Neuron (in vitro differentiated cells): ENCODE data around the gene WIPF1.

Source experiments
- H2AFZ ChIP-seq: one replicate; pipeline ENCODE4 v1.6.1; 2013; ENCODE audit warnings: low read depth, mild to moderate bottlenecking, inconsistent platforms, low read length, moderate library complexity
- H3K27me3 ChIP-seq: one replicate; pipeline ENCODE4 v1.6.1; 2013; ENCODE audit warnings: low read length; ENCODE audit not compliant: insufficient read depth
- H3K36me3 ChIP-seq: one replicate; pipeline ENCODE4 v1.6.1; 2013; ENCODE audit warnings: low read length; ENCODE audit not compliant: insufficient read depth
- H3K4me1 ChIP-seq: one replicate; pipeline ENCODE4 v1.6.1; 2013; ENCODE audit warnings: low read length; ENCODE audit not compliant: insufficient read depth
- H3K4me3 ChIP-seq: 2 replicates; pipeline ENCODE4 v1.5.1; 2013; ENCODE audit warnings: mild to moderate bottlenecking, low read length, moderate library complexity
- H3K9me3 ChIP-seq: one replicate; pipeline ENCODE4 v1.6.1; 2013; ENCODE audit warnings: low read length

Gene WIPF1

DNA sequence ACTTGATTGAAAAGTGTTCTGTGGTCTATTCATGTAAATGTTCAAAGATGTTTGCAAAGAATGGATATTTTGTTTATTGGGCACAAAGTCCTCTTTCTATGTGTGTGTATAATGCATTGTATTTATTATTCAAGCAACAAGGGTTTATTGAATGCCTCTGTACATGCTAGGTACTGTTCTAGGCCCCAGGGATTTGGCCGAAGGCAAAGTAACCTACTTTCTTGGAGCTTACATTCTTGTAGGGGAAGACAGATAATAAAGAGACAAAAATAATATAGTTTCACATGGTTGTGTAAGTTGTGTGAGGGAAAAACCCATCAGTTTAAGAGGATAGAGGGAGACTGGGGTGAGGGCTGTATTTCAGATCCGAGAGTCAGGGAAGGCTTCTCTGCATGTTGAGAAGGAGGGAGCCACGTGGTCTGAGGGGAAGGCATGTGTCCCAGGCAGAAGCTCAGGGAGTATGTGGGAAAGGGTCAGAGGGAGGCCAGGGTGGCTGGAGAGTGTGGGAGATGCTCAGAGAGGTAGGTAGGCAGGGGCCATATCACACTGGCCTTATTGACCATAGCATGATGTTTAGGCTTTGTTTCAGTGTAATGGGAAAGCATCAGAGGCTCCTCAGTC lies 70.4 kb downstream of the WIPF1 start:
- Histone ChIP-seq H3K27me3 (peaks cover 2% of the 10 kb centered on the region), H3K4me1 (no peaks in the 10 kb centered on the region), H2AFZ (no peak overlapping the region)

DNA sequence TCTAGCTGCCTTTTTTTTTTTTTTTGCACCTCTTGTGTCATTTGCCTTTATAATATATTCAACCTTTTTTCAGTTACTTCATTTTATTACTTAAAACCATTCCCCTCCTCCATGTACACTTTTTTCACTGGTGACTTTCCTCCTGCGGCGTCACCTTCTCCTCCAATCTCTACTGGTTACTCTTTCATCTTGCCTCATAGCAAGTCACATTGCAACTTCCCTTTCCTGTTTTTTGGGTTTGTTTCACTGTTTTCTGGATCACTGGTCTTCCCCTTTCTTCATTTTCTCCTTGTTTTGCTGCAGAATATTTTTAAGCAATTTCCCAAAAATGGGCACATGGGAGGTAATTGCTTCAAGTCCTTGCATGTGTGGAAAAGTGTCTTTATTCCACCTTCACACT lies 73.1 kb downstream of the WIPF1 start:
- H3K27me3 ChIP-seq = peaks cover 6% of the 10 kb centered on the region
- no peak overlapping the region for H3K4me3 ChIP-seq
- no peak overlapping the region for H2AFZ ChIP-seq
- H3K36me3 ChIP-seq = no peaks in the 10 kb centered on the region
- no peaks in the 10 kb centered on the region for H3K9me3 ChIP-seq
- no peaks in the 10 kb centered on the region for H3K4me1 ChIP-seq

More for the DNA sequence above, 70.4 kb downstream of the WIPF1 start:
- no peaks in the 10 kb centered on the region for H3K36me3 ChIP-seq
- no peak overlapping the region for H3K4me3 ChIP-seq
- H3K9me3 ChIP-seq = no peaks in the 10 kb centered on the region

DNA sequence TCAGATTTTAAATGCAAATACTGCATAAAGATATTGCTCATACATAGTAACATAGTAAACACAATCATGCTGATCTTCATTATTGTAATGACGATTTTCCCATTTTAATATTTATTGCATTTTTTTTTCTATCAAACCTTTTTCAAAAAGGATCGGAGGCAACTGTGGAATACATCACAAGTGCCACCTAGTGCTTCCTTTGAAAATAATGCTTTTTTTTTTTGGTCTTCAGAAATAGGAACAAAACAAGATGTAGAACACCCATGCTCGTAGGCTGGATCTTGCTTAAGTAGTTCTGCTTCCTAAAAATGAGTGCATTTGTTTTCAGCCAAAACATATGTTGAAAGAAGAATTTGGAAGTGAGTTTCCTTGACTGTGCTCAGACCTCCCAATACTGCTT lies 75.1 kb downstream of the WIPF1 start:
- H3K36me3 ChIP-seq = no peaks in the 10 kb centered on the region
- no peaks in the 10 kb centered on the region for H3K9me3 ChIP-seq
- H3K4me1 ChIP-seq = no peaks in the 10 kb centered on the region
- H3K27me3 ChIP-seq = peaks cover 6% of the 10 kb centered on the region
- H3K4me3 ChIP-seq = no peak overlapping the region
- no peak overlapping the region for H2AFZ ChIP-seq

DNA sequence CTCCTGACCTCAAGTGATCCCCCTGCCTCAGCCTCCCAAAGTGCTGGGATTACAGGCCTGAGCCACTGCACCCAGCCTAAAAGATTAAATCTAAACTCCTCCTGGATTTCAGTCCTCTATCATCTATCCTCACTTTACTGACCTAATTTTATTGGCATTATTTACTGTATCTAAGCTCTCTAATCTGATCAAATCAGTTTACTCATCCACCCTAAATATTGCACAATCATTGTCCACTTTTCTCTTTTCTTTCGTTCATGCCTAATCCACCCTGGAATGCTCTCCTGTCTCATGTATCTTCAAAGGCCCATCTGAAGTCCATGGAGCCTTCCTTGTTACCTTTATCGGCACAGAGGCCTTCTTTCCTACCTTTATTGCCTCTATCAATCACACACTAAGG lies 79.2 kb downstream of the WIPF1 start:
- Histone ChIP-seq H3K9me3 (no peaks in the 10 kb centered on the region), H3K36me3 (no peaks in the 10 kb centered on the region), H2AFZ (no peak overlapping the region), H3K4me3 (no peak overlapping the region), H3K27me3 (peaks cover 6% of the 10 kb centered on the region), H3K4me1 (no peaks in the 10 kb centered on the region)

DNA sequence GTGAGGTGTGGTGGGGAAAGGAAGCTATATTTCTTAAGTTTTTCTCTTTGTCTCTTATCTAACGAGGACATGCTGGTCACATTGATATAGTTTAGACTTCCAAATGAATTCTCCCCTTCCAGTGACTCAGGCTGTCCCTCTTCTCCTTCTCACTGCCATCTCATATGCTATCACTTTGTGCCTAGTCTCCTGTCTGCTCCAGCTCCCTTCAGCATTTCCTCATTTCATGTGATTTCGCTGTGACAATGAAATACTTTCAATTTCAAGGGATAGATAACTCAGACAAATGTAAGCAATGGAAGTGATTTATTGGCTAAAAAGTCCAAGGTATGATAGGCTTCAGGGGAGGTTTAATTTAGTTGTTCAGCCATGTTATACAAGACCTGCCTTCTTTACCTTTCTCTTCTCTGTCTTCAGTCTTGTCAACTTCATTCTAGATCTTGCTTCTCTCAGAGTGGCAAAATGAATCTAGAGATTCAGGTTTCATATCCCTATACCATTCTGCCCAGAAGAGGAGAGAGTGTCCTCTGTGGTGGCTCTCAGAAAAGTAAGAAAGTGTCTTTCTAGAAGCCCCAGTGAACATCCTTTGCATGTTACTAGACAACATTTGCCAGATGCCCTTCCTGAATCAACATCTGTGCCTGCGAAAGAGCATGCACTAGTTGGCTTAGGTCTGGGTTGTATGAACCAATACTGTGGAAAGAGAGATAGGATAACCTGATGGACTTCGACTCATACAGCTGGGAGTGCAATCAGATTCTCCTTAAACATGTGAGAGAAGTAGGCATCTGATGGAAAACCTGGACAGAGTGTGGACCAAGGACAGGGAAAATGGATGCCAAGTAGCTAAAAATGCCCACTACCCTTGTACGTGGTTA lies 80.9 kb downstream of the WIPF1 start:
- no peaks in the 10 kb centered on the region for H3K9me3 ChIP-seq
- no peak overlapping the region for H2AFZ ChIP-seq
- H3K36me3 ChIP-seq = no peaks in the 10 kb centered on the region
- H3K27me3 ChIP-seq = peaks cover 6% of the 10 kb centered on the region
- no peak overlapping the region for H3K4me3 ChIP-seq
- no peaks in the 10 kb centered on the region for H3K4me1 ChIP-seq

DNA sequence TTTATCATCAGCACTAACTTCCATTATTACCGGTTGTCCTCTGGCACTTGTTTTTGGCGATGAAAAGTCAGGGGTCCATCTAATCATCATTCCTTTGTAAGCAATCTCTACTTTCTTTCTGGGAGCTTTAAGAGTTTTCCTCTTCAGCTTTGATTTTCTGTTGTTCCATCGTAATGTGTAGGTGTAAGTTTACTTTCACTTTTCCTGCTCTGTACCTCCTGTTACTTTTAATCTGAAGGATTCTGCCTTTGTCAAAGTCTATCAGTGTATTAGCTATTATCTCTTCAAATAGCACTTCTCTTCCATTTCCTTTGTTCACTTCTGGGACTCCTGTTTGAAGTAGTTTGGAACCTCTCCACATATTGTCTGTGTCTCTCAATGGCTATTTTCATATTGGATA lies 85.3 kb downstream of the WIPF1 start:
- Histone ChIP-seq H3K4me3 (no peak overlapping the region), H3K9me3 (peaks cover 6% of the 10 kb centered on the region), H3K36me3 (no peaks in the 10 kb centered on the region), H3K4me1 (no peaks in the 10 kb centered on the region), H2AFZ (no peak overlapping the region), H3K27me3 (no peaks in the 10 kb centered on the region)

DNA sequence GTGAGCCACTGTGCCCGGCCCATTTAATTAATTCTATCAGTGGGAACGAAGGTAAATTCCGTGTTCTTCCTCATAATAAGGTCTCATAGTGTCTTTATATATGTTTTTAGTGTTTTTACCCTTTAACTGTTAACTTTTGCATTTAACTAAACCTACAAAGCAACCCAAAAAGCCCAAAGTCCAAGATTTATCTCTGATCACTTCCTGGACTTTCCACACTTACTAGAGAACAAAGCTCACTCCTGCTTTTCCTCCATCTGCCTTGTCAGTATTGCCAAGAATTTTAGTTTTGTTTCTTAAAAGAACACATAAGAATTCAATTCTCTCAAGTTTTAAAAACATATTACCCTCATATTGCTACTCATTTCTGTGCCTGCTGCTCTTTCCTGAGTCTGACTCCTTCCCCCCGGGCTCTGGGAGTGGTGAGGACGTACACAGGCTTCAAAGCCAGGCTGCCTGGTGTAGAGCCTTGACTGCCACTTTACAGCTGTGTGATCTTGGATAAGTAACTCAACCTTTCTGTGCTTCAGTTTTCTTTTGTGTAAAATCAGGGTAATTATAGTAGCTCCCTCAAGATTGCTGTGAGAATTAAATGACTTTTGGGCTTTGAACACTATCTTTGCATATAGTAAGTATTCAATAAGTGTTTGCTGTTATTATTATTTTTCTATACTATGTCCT lies 85.9 kb downstream of the WIPF1 start:
- Histone ChIP-seq H3K9me3 (peaks cover 6% of the 10 kb centered on the region), H2AFZ (no peak overlapping the region), H3K4me3 (no peak overlapping the region), H3K4me1 (no peaks in the 10 kb centered on the region), H3K36me3 (no peaks in the 10 kb centered on the region), H3K27me3 (no peaks in the 10 kb centered on the region)

DNA sequence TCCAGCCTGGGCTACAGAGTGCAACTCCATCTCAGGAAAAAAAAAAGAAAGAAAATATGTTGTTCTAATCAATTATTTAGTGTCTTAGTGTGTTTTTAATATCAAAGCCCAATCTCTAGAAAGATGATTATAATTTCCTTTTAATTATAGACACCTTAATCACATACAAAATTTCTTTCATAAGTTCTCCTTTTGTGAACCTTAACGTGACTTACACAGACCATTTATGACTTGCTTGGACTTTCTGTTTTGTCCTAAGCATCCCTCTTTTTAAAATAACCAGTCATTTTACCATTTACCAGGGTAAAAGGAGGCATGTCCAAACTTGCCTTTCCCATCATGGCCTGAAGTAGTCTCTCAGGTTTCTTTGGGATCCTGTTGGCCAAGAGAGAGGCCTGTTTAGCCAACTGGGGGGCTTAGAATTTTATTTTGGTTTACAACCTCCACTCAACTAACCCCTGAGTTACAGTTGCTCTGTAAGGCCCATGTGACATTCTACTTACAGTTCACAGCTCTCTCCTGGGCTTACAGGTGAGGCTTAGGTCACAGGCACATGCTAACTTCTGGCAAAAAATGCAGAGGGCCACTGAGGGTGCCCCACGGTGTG lies 86.9 kb downstream of the WIPF1 start:
- Histone ChIP-seq H3K27me3 (no peaks in the 10 kb centered on the region), H3K36me3 (no peaks in the 10 kb centered on the region), H3K4me1 (no peaks in the 10 kb centered on the region), H3K9me3 (peaks cover 6% of the 10 kb centered on the region), H2AFZ (no peak overlapping the region), H3K4me3 (no peak overlapping the region)
